GM11168 (cell line): ENCODE results near the gene DENND1A.

ENCODE experiments used
- in situ Hi-C: fragments of 300-500 bp; cut with MboI; formaldehyde crosslinking; loops from one replicate; pipeline ENCODE4 v1.12.0; 2022; ENCODE audit warnings: low sequenced_read_pairs; ENCODE audit not compliant: unreplicated experiment

The DENND1A gene

GRCh38 chr9:123425261-123425821 is 504.6 kb downstream of the DENND1A start:
- in situ Hi-C loops, result no loop called here

GRCh38 chr9:123424552-123425225 is 505.2 kb downstream of the DENND1A start:
- in situ Hi-C loops, result no loop called here

DNA sequence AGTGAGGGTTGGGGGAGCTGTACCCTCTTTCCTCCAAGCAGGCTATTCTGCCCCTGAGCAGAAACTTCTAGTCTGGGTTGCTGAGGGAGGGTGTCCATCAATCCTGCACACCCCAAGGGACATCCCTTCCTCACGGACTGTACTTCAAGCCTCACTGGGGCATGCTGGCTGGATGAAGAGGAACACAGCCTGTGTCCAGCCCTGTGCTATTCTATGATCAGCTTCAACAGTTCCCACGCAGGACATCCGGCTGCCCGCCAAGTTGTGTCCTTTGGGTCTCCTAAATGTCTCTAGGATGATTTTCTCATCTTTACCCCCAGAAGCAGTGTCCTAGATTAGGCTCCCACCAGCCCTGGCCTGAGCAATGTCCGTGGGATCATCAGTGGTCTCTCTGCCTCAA is 505.8 kb downstream of the DENND1A start:
- in situ Hi-C loops, result no loop called here

- in situ Hi-C loops, result no loop called here
These were observed 506.6 kb downstream of the DENND1A start for GRCh38 chr9:123423311-123423640.

- in situ Hi-C loops, result no loop called here
These were observed 507.2 kb downstream of the DENND1A start for GRCh38 chr9:123422635-123423310.

DNA sequence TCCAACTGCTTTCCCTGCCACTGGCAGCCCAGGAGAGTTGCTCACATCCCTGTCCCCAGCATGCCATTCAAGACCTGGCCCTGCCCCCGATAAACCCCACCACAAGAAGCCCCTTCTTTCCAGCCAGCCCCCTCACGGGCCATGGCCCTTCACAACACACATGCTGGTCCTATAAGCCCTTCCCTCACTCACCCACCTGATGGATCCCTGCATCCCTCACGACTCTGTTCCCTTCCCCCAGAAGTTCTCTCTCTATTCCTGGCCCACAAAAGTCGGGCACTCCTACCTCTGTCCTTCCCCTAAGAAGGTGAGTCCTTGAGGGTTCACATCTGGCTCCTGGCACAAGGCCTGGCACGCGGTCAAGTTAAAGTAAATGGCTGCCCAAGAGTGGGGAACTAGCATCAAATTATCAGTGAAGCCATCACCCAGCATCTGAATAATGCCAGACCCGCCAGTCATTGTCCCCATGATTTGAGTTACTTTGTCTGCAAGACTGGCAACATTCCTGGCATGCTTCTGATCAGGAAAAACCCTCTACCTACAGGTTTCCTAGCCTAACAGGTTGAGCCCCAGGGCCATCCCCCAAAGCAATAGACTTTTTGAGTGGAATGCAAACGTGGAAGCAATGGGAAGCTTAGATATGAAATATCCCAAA is 508.0 kb downstream of the DENND1A start:
- in situ Hi-C loops, result no loop called here

- in situ Hi-C loops, result no loop called here
These were observed 508.7 kb downstream of the DENND1A start for GRCh38 chr9:123421186-123421585.

DNA sequence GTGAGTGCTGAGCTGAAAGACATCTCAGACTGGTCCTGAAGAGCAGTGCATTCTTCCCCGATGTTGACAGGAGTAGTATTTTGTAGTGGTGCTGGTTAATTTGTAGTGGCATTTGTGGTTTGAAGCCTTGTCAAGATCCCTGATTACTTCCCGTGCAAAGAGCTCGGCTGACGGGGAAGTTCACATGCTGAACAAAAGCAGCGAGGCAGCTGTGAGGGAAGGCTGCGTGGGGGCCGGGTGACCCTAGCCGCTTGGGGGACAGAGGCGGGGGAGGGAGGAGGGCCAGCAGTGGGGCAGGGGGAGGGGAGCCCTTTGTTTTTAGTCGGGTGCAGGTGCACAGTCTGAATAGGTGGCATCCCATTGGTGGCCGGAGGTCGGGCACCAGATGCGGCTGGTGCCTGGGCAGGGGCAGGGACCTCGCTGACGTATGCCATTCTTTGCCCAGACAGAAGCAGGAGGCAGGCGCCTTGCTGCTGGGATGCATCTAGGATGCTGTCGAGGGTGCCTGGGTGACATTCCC is 509.3 kb downstream of the DENND1A start:
- in situ Hi-C loops, result no loop called here

GRCh38 chr9:123419721-123420591 is 510.0 kb downstream of the DENND1A start:
- in situ Hi-C loops, result no loop called here

DNA sequence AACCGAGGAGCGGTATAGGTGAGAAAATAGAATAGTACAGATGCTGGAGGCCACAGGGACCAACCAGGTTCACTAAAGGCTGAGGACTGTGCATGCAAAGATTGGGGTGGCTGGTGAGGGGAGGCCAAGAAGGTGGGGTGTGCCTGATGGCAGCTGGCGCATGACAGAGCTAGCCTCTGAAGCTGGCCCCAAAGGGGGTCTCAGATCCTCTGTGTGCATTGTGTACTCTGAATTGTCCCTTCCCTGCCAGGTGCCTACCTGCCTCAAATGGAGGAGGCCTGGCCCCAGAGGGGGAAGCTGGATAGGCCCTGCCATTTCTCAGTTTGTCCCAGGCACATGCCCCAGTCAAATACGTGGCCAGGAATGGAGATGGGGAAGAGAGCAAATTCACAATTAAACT is 510.8 kb downstream of the DENND1A start:
- in situ Hi-C loops, result no loop called here

GRCh38 chr9:123418506-123418905 is 511.4 kb downstream of the DENND1A start:
- in situ Hi-C loops, result no loop called here

DNA sequence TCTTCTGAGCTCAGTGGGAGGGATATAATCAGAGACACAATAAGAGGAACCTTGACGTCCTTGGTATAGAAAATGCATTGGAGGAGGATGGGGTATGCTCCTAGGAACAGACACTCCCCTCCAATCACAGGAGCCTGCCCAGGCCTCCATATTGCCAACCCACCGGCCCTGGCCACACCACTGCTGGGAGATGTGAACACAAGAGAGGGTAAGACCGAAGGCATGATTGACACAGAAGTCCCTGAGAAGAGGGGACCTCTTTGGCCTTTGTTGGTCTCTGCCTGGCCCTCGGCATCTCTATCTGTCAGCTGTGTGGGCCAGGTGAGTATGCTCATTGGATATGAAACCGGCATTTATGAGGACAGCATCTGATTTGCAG is 511.9 kb downstream of the DENND1A start:
- in situ Hi-C loops, result no loop called here

GRCh38 chr9:123417289-123418051 is 512.5 kb downstream of the DENND1A start:
- in situ Hi-C loops, result no loop called here

GRCh38 chr9:123416176-123416575 is 513.8 kb downstream of the DENND1A start:
- in situ Hi-C loops, result no loop called here

- in situ Hi-C loops, result no loop called here
These were observed 514.7 kb downstream of the DENND1A start for GRCh38 chr9:123414936-123415930.

DNA sequence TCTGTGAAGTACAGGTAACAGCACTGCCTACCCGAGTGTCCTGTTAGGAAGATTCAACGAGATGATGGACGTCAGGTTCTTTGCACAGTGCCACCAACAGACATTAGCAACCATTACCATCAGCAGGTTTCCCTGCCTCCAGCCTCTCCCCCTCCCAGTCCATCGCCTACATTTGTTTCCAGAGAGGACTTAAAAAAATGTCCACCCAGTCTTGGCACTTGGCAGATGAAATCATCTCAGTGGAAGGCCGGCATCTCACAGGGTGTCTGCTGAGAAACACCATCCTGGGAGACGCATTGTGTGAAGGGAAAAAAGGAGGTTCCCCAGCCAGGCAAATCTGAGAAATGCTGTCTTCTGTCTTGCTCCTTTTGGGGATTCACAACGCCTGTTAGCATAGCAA is 515.7 kb downstream of the DENND1A start:
- in situ Hi-C loops, result no loop called here

- in situ Hi-C loops, result no loop called here
These were observed 517.6 kb downstream of the DENND1A start for GRCh38 chr9:123412171-123412820.

DNA sequence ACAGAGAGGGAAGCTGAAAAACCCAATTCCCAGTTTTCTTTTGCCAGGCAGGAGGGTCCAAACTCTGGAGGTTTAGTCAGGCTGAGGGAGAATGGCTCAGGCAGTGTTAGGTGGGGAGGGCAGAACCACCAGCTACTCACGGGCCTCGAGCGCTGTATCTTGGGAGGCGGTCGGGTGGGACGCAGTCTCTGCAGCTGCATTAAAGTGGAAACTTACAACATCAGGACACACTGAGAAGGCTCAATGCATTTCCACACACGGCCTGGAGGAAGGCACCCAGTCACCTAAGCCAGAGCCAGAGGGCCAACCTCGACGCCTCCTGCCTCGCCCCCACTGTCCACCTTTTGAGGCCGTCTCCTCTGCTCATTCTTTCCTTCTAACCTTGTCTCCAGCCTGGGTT is 518.3 kb downstream of the DENND1A start:
- in situ Hi-C loops, result no loop called here
